ENCODE data around the gene UNC13B.

Gene UNC13B

DNA sequence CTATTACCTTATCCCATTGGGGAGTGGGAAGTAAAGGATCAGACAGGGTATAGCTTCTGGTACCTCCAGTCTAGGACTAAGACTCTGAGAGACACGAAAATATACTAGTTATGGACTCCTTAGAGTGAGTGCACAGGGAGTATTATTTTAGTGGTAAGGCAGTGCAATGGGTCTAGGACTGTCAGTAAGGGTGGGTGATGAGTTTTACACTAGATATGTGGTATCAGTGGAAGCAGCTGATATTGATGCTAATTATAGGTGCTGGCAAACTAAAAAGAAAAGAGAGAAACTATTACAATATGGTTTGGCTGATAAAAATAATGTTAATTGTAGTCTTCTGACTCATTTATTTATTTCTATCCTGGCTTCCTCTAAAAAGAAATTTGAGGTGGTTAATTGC is 118.6 kb downstream of the UNC13B start:
- no peak for DNase-seq

DNA sequence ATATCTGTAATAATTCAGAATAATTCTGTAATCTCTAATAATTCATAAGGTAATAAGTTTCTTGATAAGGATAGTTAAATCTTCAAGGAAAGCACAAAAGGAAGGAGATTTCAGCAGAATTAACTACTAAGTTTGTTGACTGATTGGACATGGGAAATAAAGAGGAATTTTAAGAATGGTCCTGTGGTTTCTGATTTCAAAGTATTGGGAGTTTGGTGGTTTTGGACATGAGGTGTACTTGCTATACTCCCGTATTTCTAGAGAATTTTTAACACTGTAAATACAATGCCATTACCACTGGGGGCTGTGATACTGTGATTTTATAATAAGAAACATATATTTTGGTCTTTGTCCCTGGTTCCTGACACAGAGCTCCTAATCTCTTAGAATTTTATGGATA is 123.9 kb downstream of the UNC13B start:
- no peak for DNase-seq

DNA sequence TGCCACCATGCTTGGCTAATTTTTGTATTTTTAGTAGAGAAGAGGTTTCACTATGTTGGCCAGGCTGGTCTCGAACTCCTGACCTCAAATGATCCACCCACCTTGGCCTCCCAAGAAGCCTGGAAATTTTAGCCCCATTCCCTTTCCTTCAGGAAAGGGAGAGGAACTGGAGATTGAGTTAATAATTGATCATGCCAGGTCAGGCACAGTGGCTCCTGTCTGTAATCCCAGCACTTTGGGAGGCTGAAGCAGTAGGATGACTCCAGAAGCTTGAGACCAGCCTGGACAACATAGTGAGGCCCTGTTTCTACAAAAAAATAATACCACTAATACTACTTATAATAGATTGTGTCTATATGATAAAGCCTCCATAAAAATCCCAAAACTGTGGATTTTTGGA is 124.6 kb downstream of the UNC13B start:
- DNase-seq: no peak

DNA sequence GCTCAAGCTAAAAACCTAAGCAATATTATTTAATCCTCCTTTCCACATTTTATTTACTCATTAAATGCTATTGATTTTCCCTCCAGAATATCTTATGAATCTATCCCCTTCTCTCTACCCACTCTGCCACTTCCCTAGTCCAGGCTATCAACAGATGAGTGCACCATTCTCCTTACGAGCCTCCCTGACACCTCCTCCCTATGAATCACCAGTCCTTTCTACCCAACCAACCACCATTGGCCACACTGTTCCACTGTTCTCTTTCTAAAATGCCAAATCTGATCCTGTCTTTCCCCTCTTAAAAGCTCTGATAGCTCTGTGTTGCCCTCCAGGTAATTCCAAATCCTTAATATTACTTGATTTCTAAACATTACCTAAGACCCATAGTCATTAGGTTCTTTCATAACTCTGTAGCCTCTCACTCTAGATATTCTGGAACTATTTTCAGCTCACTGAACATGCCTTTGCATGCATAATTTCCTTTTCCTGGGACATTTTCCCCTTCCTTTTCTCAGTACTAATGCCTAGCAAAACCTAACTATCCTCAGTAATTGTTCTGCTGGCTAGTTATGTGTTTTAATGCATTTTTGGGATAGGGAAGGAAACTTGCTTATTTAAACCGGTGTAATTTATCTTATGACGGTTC is 126.3 kb downstream of the UNC13B start:
- DNase-seq: no peak

DNA sequence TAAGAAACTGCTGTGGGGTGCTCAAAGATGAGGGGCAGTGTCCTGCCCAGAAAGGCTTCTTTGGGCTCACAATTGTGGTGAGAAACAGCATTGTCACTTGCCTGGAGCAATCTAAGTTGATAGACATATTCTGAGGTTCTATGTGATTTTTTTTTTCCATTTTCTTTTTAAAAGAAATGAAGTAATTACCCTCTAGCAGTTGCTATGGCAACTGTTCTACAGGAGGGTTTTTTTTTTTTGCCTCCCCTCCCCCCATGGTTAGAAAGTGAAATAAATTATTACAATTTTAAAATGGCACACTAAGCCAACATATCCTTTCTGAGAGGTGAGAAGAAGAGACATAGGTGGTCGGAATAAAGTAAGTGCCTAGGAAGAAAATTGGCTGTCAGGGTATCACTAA is 127.0 kb downstream of the UNC13B start:
- DNase-seq: no peak

DNA sequence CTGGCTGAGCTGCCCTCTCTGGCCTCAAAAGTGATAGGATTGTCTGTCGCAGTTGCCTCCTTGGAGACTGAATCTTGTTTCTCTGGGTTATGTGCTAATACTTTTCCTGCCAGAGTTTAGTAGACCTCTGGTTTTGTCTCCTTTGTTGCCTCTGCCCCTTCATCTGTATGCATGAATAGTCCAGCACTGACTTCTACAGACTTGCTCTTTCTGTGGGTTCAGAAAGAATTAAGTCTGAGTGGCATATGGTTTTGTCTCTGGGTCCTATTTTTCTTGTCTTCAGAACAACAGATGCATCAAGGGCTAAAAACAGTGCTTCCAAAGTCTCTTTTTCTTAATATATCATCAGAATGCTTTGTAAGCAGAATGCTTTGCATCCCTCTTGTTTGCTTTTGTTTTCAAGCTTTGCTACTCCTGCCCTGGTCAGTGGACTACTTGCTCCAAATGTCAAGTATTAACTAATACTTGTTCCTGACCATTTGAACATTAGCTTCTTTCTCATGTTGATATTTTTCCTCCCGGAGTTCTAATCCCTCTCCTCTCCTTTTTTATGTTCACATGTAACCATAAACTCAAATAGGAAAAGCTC is 131.7 kb downstream of the UNC13B start:
- DNase-seq: no peak

DNA sequence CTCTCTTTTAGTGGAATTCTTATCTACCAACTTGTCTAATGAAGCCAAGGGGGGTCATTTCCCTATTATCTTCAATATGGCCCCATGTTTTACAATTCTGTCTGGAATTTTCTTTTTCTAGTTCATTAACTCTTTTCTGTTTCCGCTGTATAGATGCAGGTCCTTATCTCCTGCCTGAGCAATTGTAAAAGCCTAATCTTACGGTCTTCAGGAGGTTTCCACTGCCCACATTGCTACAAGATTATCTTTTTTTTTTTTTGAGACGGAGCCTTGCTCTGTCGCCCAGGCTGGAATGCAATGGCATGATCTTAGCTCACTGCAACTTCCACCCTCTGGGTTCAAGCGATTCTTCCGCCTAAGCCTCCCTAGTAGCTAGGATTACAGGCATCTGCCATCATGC is 132.3 kb downstream of the UNC13B start:
- DNase-seq: no peak

DNA sequence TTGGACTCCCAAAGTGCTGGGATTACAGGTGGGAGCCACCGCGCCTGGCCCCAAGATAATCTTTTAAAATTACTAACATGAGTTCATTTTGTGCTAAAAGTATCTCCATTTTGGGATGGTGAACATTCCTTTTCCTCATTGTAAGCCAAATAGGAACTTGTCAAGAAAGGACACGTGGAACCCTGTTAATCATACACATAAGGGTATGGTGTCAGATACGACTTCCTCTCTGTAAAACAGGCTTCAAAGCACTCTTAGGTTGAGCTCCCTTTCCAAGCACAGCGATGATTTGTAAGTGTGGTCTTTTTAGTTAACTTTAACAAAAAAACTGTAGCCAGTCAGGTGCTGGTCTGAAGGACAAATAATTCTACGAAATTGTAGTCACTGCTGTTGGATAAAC is 132.7 kb downstream of the UNC13B start:
- no peak for DNase-seq

DNA sequence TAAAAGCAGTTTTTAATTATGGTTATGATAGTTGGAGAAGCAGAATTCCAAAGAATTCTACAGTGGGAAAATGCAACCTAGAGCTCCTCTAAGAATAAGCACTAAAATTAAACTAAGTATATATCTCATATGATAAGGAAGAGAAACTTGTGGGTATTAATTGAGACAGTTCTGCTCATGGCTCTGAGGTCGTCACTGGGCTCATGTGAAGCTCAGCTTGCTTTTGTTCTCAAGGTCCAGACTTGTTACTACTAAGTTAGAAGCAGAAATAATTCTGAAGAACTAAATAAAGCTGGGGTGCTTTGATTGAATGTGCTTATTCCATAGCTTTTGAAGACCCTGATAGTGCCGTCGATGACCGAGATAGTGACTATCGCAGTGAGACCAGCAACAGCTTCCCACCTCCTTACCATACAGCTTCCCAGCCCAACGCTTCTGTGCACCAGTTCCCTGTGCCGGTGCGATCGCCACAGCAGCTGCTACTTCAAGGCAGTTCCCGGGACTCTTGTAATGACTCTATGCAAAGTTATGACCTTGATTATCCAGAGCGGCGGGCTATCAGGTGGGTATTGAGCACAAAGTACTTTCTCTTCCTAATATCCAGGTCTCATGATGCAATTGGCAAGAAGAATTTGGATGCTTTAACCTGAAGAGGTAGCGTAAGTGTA is 133.7 kb downstream of the UNC13B start:
- no peak for DNase-seq

DNA sequence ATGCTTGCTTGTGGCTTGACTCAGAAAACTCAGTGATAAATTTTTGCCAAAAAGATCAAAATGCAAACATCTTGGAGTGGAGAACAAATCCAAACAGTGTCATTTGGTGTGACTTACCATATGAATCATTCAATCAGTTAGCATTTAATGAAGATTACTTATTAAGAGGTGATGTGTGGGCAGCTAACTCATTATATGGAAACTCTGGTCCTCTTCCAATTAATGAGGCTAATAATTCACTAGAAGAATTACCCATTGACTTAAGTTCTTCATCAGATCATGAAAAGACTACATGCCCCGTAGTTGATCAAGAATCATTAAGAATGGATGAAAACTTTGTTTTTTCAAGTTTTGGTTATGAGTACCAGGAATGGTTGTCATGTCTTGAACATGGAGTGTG is 141.8 kb downstream of the UNC13B start:
- DNase-seq: no peak

DNA sequence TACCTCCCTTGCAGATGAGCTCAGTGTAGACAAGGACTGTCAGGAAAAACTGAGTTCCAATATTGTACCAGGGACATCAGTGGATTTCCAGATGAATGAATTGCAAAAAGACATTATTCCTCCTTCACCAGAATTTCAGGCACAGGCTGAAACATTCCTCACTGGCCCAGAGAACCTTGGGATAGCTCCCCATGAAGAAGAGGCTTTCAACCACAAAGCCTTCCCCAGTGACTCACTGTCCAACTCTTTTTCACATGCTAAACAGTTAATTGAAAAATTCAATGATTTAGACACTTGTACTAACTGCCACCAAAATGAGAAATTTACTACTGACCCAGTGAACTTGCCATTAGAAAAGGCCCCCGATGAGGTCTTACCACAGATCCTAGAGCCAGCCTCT is 144.5 kb downstream of the UNC13B start:
- no peak for DNase-seq

DNA sequence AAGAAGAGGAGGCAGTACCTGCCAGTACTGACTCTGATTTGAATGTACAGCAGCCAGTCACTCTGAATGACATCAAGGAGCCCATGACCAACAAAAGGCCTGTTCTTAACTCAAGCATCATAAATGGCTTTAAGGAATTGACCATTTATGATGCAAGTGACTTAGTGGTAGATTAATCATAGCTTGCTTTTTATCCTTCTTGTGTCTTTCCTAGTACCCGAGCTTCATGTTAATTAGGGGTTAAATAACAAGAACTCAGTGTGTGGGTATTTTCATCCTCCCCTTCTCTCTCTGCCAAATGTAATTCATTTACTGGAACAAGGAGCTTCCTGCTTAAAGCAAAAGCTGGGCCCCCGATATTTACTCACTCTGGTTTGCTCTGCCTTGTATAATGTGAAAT is 146.5 kb downstream of the UNC13B start:
- no peak for DNase-seq

DNA sequence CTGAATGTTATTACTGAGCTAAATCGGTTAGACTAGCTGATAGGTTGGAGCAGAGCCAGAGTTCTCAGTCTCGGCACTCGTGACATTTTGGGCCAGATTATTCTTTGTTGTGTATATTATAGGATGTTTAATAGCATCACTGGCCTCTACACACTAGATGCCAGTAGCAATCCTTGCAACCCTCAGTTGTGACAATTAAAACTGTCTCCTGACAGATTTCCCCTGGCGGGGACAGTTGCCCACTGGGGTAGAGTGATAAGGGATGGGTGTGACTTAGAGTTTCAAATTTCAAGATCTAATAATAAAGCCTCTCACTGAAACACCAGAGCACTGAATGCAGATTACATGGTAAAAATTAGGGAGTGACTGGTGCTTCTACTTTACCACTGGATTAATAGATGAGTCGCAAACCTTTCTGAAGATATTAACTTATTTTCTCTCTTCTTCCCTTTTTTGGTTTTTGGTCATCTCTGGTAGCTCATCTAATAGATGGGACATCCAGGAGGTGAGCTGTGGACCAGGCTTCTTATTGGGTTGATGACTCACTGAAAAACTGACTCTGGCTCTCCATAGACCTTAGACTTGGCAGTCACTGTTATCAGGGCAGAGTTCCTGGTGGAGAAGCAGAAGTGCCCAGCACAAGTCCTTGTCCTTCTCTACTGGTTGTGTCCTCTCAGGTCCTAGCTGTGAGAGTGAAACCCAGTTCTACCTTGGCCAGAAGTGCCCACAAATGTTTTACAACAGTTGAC is 150.3 kb downstream of the UNC13B start:
- DNase-seq: no peak

DNA sequence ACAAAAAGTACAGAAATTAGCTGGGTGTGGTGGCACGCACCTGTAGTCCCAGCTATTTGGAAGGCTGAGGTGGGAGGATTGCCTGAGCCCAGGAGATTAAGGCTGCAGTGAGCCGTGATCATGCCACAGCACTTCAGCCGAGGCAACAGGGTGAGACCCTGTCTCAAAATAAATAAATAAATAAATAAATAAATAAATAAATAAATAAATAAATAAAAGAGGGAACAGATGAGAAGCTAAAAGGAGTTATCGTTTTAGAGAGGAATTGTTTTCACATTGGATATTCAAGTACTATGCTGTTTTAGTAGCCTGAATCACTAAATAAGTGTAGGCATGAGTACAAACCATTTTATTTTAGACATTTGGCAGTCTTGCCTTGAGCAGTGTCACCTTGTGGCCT is 151.7 kb downstream of the UNC13B start:
- DNase-seq: no peak

DNA sequence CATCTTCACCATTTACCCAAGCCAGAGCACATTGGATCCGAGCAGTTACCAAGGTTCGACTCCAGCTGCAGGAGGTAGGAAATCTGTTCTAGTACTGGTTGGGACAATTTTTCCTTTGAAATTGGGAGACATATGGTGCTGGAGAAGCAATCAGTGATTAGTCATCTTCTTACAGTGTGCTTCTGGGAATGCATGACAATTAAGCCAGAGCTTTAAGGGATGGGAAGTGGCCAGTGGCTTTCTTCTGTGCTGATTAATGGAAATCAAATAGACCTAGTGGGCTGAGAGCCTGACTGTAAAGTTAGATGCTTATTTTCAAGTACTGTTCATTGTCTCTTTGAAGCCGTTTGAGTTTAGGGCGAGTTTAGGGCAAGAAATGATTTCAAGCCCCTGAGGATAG is 152.1 kb downstream of the UNC13B start:
- DNase-seq: no peak

DNA sequence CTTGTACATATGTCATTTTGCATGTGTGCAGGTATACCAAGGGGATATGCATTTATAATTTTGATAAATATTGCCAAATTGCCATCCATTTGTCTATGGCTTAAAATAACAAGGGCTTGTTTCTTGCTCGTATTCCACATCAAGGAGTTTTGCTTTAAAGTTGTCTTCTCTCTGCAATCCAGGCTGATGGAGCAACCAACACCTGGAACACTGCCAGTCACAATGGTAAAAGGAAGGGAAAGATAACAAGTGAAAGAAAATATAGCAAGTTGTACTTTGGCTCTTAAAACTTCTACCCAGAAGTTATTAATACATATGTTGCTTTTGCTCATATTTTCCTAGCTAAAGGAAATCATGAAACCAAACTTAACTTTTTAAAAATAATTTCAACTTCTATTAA is 156.9 kb downstream of the UNC13B start:
- no peak for DNase-seq

DNA sequence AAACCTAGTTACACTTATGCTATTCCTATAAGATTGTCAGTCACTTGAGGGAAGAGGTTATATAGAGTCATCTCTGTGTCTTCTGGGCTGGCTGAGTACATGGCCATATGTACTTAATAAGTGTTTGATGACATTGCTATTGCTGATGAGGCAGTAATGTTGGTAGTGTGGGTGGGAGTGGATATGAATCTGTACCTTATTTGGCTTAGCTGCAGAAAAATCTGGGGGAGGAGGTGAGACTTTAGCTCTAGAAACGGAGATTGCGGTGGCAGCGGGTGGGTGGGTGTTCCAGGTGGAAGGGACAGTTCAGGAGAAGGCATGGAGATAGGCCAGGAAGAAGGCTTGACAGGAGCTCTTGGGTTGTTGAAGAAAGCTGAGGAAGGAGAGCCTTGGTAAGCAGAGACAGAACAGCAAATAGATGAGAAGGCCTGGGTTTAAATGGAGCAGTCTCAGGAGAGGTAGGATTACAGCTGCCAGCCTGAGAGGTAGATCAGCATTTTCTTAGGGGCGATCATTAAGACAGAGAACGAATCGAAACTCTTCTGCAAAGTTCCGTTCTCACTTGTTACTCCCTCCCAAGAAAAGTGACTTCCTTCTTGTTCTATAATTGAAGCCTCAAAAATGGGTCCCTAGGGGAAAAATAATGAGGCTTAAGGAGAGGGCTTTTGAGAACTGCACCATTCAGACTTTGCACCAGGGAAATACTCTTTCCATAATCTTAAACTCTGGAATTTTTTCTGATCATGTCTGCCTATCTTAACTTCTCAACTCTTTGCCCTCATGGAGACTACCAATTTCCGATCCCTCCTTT is 160.5 kb downstream of the UNC13B start:
- no peak for DNase-seq

DNA sequence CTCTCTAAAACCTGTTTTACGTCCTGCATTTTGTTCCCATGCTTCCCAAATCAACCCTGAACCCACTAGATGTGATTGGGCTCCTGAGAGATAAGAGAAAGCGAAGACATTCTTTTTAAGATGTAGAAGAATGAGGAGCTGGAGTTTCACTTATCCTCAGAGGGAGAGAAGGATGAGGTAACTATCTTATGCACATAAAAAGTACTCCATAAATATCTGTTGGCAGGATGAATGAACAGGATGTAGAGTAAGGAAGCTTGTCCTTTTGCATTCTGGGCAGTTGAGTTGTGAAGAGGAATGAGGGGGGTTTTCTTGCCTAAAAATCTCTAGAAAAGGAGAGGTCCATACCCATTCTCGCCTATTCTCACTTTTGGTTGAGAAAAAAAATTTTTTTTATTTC is 163.2 kb downstream of the UNC13B start:
- DNase-seq: no peak

DNA sequence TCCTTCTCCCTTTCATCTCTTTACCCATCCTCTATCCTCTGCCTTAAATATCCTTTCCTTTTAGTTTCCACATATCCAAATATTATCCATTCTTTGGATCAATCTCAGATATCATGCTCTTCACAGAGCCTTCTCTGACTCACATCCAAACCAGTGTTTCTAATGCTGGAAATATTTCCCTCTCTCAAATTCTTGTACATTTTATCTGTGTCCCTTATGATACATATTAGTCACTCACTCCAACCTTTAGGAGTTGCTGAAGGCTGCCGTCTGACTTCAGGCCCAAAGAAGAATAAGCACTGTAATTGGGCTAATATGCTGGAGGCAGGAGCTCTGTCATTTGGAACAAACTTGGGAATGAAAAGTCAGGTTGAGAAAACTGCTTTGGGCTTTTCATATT is 171.7 kb downstream of the UNC13B start:
- no peak for DNase-seq

DNA sequence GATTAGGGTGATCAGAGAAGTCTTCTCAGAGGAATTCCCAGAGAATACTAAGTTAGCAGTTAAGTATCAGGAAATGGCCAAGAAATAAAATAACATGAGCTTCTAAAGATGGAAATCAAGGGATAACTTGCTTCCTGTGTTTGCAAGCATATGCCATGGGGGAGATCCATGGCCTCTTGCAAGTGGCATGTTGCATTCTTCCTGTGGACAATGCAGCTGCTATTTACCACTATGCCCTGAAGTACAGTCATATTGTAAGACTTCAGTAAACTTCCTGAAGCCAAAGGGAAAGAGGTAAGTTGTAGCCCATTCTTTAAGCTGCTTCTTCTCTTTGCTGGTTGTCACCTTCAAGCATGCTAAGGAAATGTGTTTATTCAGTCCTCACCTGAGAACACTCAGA is 173.4 kb downstream of the UNC13B start:
- no peak for DNase-seq

DNA sequence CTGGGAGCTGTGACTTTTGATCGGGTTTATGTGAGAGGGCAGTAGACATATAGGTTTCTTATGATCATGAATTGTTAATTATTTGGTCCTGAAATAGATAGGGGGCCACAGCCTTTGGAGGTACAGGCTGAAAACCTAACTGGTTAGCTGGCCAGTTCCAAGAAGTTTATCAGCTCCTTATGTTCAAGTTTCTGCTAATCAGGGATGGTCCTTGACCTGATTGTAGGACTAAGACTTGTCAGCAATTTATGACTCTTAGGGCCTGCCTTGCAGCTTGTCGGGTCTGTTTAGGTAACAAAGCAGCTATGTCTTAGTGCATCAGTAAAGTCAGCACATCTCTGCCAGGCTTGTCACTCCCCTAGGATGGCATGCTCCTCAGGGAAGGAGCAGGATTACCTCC is 176.3 kb downstream of the UNC13B start:
- DNase-seq: no peak

DNA sequence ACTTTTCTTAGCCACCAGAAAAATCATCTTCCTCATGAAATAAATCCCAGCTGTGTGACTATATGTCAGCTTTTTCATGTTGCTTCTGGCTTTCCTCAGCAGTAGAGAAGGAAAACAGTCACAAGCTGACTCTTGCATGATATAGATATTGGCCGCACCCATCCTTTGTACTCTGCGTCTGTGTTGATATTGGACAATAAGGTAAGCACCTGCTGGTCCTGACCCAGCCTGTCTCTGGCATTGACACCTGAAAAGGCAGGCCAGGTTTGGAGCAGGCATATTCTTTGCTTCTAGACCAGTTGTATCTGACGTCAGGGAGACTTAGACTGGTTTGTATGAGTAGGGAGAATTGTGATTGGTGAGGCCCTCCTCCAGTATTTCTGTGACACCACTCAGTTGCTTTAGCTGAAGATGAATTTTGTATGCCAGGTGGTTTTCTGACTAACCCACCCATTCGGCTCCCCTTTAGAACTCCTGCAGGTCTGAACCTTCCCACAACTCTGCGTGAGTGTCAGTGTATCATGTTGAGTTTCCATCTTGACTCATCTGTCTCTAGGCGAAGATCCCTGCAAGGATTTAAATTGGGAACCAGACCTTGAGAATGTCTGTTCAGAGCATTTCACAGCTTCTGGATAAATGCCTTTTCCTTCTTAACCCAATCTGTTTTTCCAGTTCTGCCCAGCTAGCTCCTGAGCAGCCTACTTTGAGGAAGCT is 176.9 kb downstream of the UNC13B start:
- DNase-seq: no peak

DNA sequence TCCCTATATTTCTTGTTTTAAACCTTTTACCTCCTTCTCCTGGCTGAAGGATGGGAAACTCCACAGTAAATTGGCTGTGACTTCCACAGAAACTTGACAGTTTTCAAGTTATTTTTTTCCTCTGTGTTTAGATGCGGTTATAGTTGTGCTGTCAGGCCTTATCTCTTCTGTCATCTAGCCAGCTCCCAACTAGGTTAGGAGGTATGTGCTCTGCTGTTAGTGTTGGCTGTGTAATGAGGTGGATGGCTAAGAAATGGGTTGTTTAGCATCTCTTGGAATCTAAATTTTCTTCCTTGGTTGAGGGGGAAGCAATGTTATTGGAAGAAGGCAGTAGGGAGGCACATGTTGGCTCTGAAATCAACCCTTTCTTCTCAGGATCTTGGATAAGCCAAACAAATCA is 178.2 kb downstream of the UNC13B start:
- no peak for DNase-seq
